Liver (tissue), 2 donors: ENCODE data around the gene PAX7.

Experiments used
- CTCF ChIP-seq: fragments of 150-350 bp; IDR thresholded peaks from 2 replicates; pipeline ENCODE4 v1.5.1; 2017; ENCODE audit warnings: improper control_type of control experiment, low read depth, low read length; ENCODE audit not compliant: missing input control
- FOXA2 ChIP-seq: IDR thresholded peaks from 2 replicates; pipeline ENCODE4 v1.6.1; 2016; ENCODE audit warnings: antibody characterized with exemption
- REST ChIP-seq: IDR thresholded peaks from 2 replicates; pipeline ENCODE4 v1.6.1; 2016; ENCODE audit warnings: antibody characterized with exemption, mild to moderate bottlenecking
- YY1 ChIP-seq: IDR thresholded peaks from 2 replicates; pipeline ENCODE4 v1.6.1; 2016; ENCODE audit warnings: antibody characterized with exemption, mild to moderate bottlenecking
- donor health status: healthy.

DNA sequence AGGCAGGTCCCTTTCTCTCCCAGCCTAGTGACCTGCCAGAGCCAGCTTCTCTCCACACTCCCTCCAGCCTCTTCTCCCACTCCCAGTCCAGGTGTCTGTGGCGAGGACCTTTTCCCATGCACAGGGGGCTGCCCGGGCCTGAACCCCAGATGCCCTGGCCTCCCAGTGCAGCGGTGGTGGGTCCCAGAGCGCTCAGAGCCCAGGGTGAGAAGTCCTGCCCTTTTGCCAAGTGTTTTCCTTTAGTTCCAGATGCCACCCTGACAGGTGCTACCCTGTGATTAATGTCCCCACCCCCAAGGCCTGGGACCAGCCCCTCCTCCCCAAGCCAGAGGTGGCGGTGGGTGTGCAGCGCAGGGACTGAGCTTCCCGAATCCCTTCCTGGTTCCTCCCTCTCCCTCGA is 90.4 kb downstream of the PAX7 start:
- TF ChIP-seq CTCF (no peak), REST (no peak), YY1 (no peak), FOXA2 (no peak)
